GM21786 (cell line): ENCODE measurements around the gene PRKCB.
"Not testable (repeated sequence)": the region's sequence is repeated elsewhere in the genome, so short reads cannot be mapped to it uniquely, and the experiment has no call there.

ENCODE experiments used
- ATAC-seq: cut with Tn5 transposase; IDR thresholded peaks from one replicate; pipeline ENCODE4 v1.9.1; 2021; ENCODE audit not compliant: unreplicated experiment

Gene PRKCB

GRCh38 chr16:24208710-24209109 lies 372.9 kb downstream of the PRKCB start:
- ATAC-seq = no peak

DNA sequence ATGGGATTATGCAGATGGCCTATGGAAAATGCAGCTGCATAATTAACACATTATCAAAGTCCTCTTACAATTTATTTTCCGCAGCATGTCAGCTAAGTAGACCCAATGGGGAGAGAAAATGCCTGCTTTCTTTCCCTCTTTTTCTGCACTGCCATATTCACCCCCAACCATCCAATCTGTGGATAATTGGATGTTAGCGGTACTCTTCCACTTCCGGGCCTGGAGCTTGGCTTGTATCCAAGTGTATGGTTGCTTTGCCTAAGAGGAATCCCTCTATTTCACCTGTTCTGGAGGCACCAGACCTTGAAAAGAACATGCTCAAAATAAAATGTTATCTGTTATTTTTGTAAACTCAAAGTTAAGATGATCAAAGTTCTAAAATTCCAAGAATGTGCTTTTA lies 379.2 kb downstream of the PRKCB start:
- ATAC-seq = no peak

GRCh38 chr16:24216961-24217360 lies 381.2 kb downstream of the PRKCB start:
- no peak for ATAC-seq

DNA sequence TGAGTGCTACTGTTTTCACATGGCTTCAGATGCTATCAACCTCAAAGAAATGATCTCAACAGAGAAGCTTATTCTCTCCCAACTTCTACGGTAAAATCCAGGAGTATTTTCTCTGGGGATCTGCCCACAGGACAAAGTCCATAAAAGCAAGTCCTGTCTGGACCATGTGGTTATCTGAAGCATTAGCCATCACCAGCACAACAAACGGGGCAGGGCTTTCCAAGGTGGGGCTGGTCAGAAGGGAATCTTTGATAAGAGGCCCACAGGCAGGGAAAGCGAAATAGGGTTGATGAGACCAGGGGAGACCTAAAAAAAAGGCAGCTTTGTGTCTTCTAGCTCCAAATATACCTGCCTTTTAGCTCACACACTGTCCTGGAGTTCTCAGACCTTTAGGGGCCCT lies 381.7 kb downstream of the PRKCB start:
- ATAC-seq = no peak

- ATAC-seq = no peak
Measured at GRCh38 chr16:24218299-24218698, 382.5 kb downstream of the PRKCB start.

DNA sequence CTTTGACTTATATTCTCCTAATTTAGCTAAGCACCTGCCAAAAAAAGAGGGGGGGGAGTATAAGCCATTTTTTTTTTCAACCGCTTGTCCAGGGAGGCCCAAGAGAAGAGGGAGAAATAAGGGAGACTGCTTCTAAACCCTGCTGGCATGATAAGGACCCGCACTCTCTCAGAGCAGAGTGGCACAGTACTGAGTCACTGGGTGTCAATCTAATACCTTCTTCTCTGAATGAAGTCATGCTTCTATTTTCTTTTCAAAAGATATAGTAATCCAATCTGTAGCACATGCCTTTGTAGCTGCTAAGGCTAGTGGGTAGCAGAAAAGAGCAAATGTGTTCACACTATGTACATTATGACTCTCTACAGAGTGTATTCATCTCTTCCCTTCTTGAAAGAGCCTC lies 385.4 kb downstream of the PRKCB start:
- ATAC-seq = no peak

GRCh38 chr16:24228514-24228913 lies 392.7 kb downstream of the PRKCB start:
- no peak for ATAC-seq

DNA sequence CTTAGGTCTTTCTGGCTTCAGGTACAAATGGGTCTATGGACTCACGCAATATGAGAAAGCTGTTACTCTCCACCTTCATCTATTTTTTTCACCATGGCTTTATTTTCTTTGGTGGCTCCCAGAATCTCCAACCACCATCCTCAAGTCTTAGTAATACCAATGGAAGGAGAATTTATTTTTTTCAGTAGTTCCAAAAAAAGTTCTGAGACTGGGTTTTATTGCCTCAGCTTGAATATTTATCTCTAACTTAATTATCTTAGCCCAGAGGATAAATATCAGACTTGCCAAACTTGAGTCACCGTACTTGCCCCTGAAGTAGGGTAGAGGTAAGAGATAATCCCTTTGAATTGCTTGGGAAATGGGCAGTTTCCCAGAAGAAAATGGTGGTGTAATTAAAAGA lies 397.2 kb downstream of the PRKCB start:
- ATAC-seq = no peak

- no peak for ATAC-seq
Measured at GRCh38 chr16:24234737-24235136, 399.0 kb downstream of the PRKCB start.

DNA sequence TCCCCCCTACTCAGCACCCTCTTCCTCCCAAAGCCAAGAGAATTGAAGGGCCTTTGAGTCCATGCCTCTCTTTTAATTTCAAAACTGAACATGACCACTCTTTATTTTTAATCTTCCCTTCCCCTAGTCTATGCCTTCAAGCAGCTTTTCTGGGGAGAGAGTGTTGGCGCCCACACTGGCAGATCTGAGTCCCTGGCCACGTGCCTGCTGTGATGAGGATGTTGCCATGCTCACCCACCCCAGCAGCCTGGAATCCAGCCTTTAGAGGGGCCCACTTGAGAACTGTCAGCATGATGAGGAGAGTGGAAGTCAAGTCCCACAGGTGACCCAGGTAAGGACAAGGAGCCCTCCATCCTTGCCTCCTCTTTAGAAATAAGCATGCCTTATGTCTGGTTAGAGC lies 400.0 kb downstream of the PRKCB start:
- no peak for ATAC-seq

DNA sequence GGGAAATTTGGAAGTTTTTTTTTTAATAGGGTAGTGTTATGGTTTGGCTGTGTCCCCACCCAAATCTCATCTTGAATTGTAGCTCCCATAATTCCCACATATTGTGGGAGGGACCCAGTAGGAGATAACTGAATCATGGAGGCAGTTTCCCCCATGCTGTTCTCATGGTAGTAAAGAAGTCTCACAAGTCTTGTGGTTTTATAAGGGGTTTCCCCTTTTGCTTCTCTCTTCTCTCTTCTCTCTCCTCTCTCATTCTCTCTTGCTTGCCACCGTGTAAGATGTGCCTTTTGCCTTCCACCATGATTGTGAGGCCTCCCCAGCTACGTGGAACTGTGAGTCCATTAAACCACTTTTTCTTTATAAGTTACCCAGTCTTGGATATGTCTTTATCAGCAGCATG lies 403.1 kb downstream of the PRKCB start:
- not testable (repeated sequence) for ATAC-seq

DNA sequence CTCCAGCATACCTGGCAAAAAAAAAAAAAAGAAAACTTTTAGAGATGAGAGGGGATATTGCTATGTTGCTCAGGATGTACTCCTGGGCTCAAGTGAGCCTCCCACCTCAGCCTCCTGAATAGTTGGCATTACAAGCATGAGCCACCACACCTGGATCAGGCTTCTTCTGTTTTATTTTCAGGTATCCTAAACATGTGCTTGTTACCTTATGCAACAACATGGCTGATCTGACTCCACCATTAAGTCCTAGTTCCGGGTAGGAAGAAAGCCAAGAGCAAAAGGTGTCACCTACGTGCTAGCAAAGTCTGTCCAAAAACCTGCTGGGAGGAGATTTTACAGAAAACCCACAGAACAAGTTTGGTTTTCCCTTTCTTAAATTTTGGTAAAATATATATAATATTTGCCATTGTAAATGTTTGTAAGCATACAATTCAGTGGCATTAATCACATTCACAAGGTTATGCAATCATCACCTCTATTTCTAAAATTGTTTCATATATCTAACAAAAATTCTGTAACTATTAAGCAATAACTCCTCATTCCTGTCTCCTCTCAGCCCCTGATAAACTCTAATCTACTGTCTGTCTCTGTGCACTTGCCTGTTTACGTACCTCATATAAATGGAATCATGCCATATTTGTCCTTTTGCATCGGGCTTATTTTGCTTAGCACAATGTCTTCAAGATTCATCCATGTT lies 411.3 kb downstream of the PRKCB start:
- no peak for ATAC-seq

DNA sequence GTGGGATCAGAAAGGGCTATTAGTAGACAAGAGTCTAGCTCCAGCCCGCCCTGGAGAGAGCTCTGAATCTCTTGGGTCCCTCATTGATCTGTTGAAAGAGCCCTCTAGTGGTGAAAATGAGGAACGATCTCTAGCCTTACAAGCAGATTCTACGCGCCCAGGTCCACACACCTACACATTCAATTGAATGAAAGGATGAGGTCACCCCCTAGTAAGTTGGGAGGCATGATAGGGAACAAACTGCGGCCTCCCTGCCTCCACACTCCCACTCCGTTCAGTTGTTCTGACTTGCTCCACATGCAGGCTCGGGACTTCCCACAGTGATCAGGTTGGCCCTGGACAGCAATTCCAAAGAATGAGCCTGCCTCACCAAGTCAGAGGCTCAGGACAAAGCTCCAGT lies 417.4 kb downstream of the PRKCB start:
- no peak for ATAC-seq

DNA sequence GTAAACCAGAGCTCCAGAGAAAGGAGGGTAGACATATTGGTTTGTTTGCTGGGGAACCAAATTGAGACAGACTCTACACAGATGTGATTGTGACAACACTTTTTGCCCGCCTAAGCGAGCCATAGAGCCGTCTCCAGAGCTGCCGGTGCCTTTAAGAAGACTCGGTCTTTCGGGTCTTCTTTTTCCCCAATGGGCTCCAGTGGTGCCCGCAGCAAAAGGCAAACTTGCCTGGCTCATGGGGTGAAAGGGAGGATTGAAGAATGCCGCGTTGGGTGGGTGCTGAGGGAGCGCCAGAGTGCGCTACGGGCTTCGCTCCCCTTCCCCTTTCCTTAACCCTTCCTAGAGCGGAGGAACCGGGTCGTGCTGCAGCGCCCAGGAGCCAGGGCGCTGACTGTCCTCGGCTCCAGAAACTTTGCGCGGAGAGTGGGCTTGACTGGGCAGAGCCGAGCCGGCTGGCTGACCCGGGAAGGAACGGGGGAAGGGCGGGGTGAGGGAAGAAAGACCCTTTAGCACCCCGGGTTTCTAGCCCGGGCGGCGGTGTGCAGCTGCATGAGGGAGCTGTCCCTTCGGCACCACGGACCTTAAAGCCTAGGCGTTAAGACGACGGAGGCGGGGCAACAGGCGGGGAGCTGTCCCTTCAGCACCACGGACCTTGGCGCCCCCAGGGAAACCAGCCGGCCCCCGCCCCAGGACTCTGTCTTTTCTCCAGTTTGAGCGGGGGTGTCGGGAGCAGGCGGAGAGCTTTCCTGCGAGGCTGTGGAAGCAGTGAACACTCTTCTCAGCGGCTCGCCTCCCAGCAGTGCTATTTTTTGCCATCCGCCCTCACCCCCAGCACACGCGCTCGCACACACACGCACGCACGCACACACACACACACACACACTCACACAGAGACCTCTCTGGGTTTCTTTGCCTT lies 419.9 kb downstream of the PRKCB start, which contains the start of gene CACNG3:
Gene CACNG3 (plus strand): TSS at position 880 of the 916 bp plus-strand sequence. CDS start 420 bp downstream, outside the sequence.
- no peak for ATAC-seq

DNA sequence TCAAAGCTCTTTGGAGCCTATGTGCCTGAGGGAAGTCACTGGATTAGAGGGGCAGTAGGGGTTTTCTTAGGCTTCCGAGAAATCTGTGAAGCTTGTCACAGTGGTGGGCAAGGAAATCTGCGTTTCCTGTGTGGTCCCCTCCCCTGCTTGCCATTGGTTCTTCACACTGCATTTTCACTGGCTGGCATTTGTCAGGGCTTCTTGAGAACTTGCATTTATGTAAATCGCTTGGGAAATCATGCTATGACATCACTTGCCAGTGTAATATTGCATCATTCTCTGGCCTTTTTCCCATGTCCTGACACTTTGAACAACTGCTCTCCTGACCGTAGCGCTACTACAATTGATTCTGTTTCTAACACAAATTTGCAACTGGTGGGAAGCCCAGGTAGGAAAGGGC lies 422.2 kb downstream of the PRKCB start:
- no peak for ATAC-seq

DNA sequence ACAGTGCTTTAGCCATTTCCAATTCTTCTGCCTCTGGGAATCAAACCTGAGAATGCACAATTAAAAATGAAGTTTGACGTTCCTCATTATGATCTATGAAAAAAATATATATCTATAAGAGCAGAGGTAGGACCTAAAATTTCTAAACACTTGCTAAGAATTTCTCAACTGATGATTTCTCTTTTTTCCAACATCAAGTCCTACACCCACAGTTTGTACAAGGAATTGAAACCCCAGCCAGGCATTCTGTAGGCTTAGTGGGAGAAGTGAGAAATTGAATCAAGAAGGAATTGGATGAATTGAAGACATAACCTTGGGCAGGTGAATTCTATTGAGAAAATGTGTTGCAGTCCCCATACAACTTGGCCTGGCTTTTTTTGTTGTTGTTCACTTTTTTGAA lies 423.0 kb downstream of the PRKCB start:
- no peak for ATAC-seq

GRCh38 chr16:24262816-24263215 lies 427.0 kb downstream of the PRKCB start:
- no peak for ATAC-seq
